ENCODE data around the gene IDH1.
"Not testable (repeated sequence)": the region's sequence is repeated elsewhere in the genome, so short reads cannot be mapped to it uniquely, and the experiment has no call there.

The IDH1 gene

GRCh38 chr2:208251098-208251497 lies 3.8 kb downstream of the IDH1 start:
- no peak overlapping the region for H3K4me3 ChIP-seq (ENCODE audit: low read length)

GRCh38 chr2:208250388-208250787 lies 4.5 kb downstream of the IDH1 start:
- no peak for TF ChIP-seq ZNF274 (IDR thresholded peaks at IDR 0.05; ENCODE audit: low read depth, low read length)

More at GRCh38 chr2:208251098-208251497, 3.8 kb downstream of the IDH1 start:
- TF ChIP-seq ZNF274 (IDR thresholded peaks at IDR 0.05; ENCODE audit: low read depth, low read length), result no peak

DNA sequence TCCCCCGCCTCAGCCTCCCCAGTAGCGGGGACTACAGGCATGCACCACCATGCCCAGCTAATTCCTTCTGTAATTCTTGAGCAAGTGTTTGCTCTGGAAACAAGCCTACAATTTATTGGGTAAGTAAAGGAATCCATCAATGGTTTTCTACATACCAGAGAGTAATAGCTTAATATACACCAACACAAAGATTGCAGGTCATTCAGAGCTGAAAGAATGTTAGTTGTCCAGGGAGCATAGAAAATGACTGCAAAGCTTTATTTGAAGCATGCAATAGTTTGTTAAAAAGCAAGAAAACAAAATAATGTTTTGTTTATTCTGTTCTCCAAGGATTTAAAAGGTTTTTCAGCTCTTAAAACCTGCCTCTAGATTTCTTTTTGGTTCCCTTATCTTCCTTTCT lies 5.6 kb downstream of the IDH1 start:
- no peak for TF ChIP-seq ZNF274 (IDR thresholded peaks at IDR 0.05; ENCODE audit: low read depth, low read length)
- H3K4me3 ChIP-seq (ENCODE audit: low read length), result no peak overlapping the region

More at GRCh38 chr2:208250388-208250787, 4.5 kb downstream of the IDH1 start:
- no peak overlapping the region for H3K4me3 ChIP-seq (ENCODE audit: low read length)

- H3K4me3 ChIP-seq (ENCODE audit: low read length), result no peak overlapping the region
- no peak for TF ChIP-seq ZNF274 (IDR thresholded peaks at IDR 0.05; ENCODE audit: low read depth, low read length)
Observed at GRCh38 chr2:208248601-208249000, 6.3 kb downstream of the IDH1 start.

DNA sequence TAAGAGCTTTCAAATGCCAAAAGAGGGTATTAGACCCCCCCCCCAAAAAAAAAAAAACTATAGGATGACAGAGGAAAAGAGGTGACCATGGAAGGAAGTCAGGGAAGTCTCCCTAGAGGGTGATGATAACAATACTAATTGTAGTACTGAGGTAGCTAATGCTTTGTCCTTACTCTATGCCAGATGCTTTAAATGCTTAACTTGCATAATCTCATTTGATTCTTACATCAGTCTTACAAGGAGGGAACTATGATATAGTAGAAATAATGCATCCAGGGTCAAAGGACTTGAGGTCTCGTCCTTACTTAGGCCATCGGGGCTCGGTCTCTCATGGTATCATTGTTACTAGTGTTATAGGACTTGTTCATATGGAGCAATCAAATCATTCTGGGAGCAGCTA lies 9.1 kb downstream of the IDH1 start:
- H3K4me3 ChIP-seq (ENCODE audit: low read length), result no peak overlapping the region
- no peak for TF ChIP-seq ZNF274 (IDR thresholded peaks at IDR 0.05; ENCODE audit: low read depth, low read length)

- no peak for TF ChIP-seq ZNF274 (IDR thresholded peaks at IDR 0.05; ENCODE audit: low read depth, low read length)
Observed at GRCh38 chr2:208244422-208244821, 10.4 kb downstream of the IDH1 start.

GRCh38 chr2:208240619-208241209 lies 14.2 kb downstream of the IDH1 start:
- no peak for TF ChIP-seq ZNF274 (IDR thresholded peaks at IDR 0.05; ENCODE audit: low read depth, low read length)
- H3K4me3 ChIP-seq (ENCODE audit: low read length), result no peak overlapping the region

More at GRCh38 chr2:208244422-208244821, 10.4 kb downstream of the IDH1 start:
- no peak overlapping the region for H3K4me3 ChIP-seq (ENCODE audit: low read length)

GRCh38 chr2:208239770-208240493 lies 14.9 kb downstream of the IDH1 start:
- TF ChIP-seq ZNF274 (IDR thresholded peaks at IDR 0.05; ENCODE audit: low read depth, low read length), result no peak
- H3K4me3 ChIP-seq (ENCODE audit: low read length), result no peak overlapping the region

GRCh38 chr2:208235860-208236259 lies 19.0 kb downstream of the IDH1 start:
- no peak overlapping the region for H3K4me3 ChIP-seq (ENCODE audit: low read length)
- no peak for TF ChIP-seq ZNF274 (IDR thresholded peaks at IDR 0.05; ENCODE audit: low read depth, low read length)

- TF ChIP-seq ZNF274 (IDR thresholded peaks at IDR 0.05; ENCODE audit: low read depth, low read length), result no peak
- H3K4me3 ChIP-seq (ENCODE audit: low read length), result no peak overlapping the region
Observed at GRCh38 chr2:208234786-208235185, 20.1 kb downstream of the IDH1 start.

DNA sequence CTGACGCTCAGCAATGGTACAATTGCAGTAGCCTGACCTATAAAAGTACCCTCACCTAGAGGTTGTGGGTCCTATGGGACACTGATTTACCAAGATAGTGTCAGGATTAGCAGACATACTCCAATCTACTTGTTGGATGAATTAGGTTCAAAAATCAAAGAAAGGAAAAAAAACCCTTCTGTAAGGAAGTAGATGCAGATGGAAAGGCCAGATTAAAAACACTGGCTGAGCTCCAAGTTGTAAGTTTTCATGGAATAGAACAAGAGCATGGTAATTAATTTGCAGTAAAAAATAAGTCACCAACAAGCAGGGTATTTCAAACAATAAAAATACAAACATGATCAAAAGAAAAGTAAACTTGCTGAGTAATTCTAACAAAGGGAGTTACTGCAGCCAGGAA lies 26.4 kb downstream of the IDH1 start:
- no peak overlapping the region for H3K4me3 ChIP-seq (ENCODE audit: low read length)
- TF ChIP-seq ZNF274 (IDR thresholded peaks at IDR 0.05; ENCODE audit: low read depth, low read length), result no peak

DNA sequence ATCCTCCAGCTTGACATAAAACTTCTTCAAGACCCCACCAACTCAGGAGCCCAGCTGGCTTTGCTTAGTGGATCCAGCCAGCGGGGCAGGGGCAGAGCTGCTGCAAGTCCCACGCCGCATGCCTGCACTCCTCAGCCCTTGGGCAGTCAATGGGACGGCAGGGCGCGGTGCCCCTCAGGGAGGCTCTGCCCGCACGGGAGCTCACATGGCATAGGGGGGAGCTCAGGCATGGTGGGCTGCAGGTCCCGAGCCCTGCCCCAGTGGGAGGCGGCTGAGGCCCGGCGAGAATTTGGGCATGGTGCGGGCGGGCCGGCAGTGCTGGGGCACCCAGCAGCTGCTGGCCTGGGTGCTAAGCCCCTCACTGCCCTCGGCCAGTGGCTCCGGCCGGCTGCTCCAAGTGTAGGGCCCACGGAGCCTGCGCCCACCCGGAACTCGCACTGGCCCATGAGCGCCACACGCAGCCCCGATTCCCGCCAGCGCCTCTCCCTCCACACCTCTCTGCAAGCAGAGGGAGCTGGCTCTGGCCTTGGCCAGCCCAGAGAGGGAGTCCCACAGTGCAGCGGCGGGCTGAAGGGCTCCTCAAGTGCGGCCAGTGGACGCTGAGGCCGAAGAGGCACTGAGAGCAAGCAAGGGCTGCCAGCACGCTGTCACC lies 27.2 kb downstream of the IDH1 start:
- H3K4me3 ChIP-seq (ENCODE audit: low read length), result no peak overlapping the region
- TF ChIP-seq ZNF274 (IDR thresholded peaks at IDR 0.05; ENCODE audit: low read depth, low read length), result no peak

GRCh38 chr2:208224802-208225201 lies 30.1 kb downstream of the IDH1 start:
- H3K4me3 ChIP-seq (ENCODE audit: low read length), result no peak overlapping the region
- TF ChIP-seq ZNF274 (IDR thresholded peaks at IDR 0.05; ENCODE audit: low read depth, low read length), result no peak

- no peak for TF ChIP-seq ZNF274 (IDR thresholded peaks at IDR 0.05; ENCODE audit: low read depth, low read length)
- no peak overlapping the region for H3K4me3 ChIP-seq (ENCODE audit: low read length)
Observed at GRCh38 chr2:208222351-208222750, 32.5 kb downstream of the IDH1 start.

- H3K4me3 ChIP-seq (ENCODE audit: low read length), result not testable (repeated sequence)
Observed at GRCh38 chr2:208221873-208222272, 33.0 kb downstream of the IDH1 start.
